DMS153 treated with DMSO at 0.1 percent for 48 hours (cell line): ENCODE measurements around the gene GNE.
"Not testable (repeated sequence)": the region's sequence is repeated elsewhere in the genome, so short reads cannot be mapped to it uniquely, and the experiment has no call there.

Experiments
- DNase-seq: peaks from one replicate; lab custom pipeline; 2025; ENCODE audit not compliant: unreplicated experiment; lab: John Stamatoyannopoulos, UW

Gene GNE

GRCh38 chr9:36208521-36209253, 49.6 kb downstream of the GNE start:
- DNase-seq: no peak

- no peak for DNase-seq
These were observed 50.7 kb downstream of the GNE start for GRCh38 chr9:36207546-36208012.

- no peak for DNase-seq
These were observed 51.2 kb downstream of the GNE start for GRCh38 chr9:36207016-36207415.

- DNase-seq: no peak
These were observed 53.2 kb downstream of the GNE start for GRCh38 chr9:36204906-36205547.

GRCh38 chr9:36194326-36195000, 63.8 kb downstream of the GNE start:
- no peak for DNase-seq

GRCh38 chr9:36193023-36193422, 65.2 kb downstream of the GNE start:
- no peak for DNase-seq

- DNase-seq: no peak
These were observed 66.1 kb downstream of the GNE start for GRCh38 chr9:36192196-36192595.

GRCh38 chr9:36191686-36192085, 66.6 kb downstream of the GNE start:
- no peak for DNase-seq

- DNase-seq: peak; percentile 1
These were observed 67.0 kb downstream of the GNE start for GRCh38 chr9:36191290-36191645.

- DNase-seq: peak; percentile 98
These were observed 67.6 kb downstream of the GNE start, which contains the start of gene CLTA for GRCh38 chr9:36190388-36191289. TSS of gene CLTA (plus strand) at chr9:36190921. CDS start at chr9:36191057, 136 bp downstream.

GRCh38 chr9:36189976-36190375, 68.3 kb downstream of the GNE start:
- DNase-seq: peak; percentile 2

GRCh38 chr9:36188212-36188611, 70.0 kb downstream of the GNE start:
- DNase-seq: no peak

GRCh38 chr9:36187414-36187813, 70.8 kb downstream of the GNE start:
- DNase-seq: no peak

GRCh38 chr9:36180243-36180642, 78.0 kb downstream of the GNE start:
- DNase-seq: not testable (repeated sequence)

GRCh38 chr9:36177571-36177970, 80.7 kb downstream of the GNE start:
- DNase-seq: no peak

GRCh38 chr9:36176496-36176895, 81.8 kb downstream of the GNE start:
- DNase-seq: not testable (repeated sequence)

- DNase-seq: not testable (repeated sequence)
These were observed 83.0 kb downstream of the GNE start for GRCh38 chr9:36175209-36175608.

GRCh38 chr9:36174731-36175130, 83.5 kb downstream of the GNE start:
- DNase-seq: no peak

GRCh38 chr9:36174271-36174670, 84.0 kb downstream of the GNE start:
- no peak for DNase-seq

GRCh38 chr9:36173861-36174260, 84.4 kb downstream of the GNE start:
- DNase-seq: no peak

GRCh38 chr9:36170531-36170930, 87.7 kb downstream of the GNE start:
- DNase-seq: no peak
